Smooth muscle cell (in vitro differentiated cells): ENCODE measurements around the gene OPALIN. TPM values are rescaled to one million over a fixed set of nuclear protein-coding genes. Genes with fewer than 3 reads are reported as not detected.

Experiments used
- DNase-seq: peaks from one replicate; lab custom pipeline; 2025; ENCODE audit not compliant: unreplicated experiment; lab: John Stamatoyannopoulos, UW
- H2AFZ ChIP-seq: fragments of 200-600 bp; sonication (generic); 2 replicates; pipeline ENCODE4 v1.6.0; 2016; ENCODE audit warnings: antibody characterized with exemption, low read depth, mild to moderate bottlenecking
- H3F3A ChIP-seq: fragments of 200-600 bp; sonication (generic); 2 replicates; pipeline ENCODE4 v1.6.0; 2017; ENCODE audit warnings: antibody characterized with exemption, low read depth
- H3K27ac ChIP-seq: fragments of 200-600 bp; sonication (generic); 2 replicates; pipeline ENCODE4 v1.5.1; 2016; ENCODE audit warnings: low read depth, mild to moderate bottlenecking
- H3K27me3 ChIP-seq: fragments of 200-600 bp; sonication (generic); 2 replicates; pipeline ENCODE4 v1.6.1; 2016; ENCODE audit warnings: low read depth, mild to moderate bottlenecking
- H3K36me3 ChIP-seq: fragments of 200-600 bp; sonication (generic); 2 replicates; pipeline ENCODE4 v1.5.1; 2016; ENCODE audit warnings: low read depth
- H3K4me1 ChIP-seq: fragments of 200-600 bp; sonication (generic); 2 replicates; pipeline ENCODE4 v1.5.1; 2016; ENCODE audit warnings: low read depth
- H3K4me2 ChIP-seq: fragments of 200-600 bp; sonication (generic); 2 replicates; pipeline ENCODE4 v1.6.0; 2016; ENCODE audit warnings: mild to moderate bottlenecking
- H3K4me3 ChIP-seq: fragments of 200-600 bp; sonication (generic); 2 replicates; pipeline ENCODE4 v1.5.1; 2016; ENCODE audit warnings: mild to moderate bottlenecking
- H3K79me2 ChIP-seq: fragments of 200-600 bp; sonication (generic); 2 replicates; pipeline ENCODE4 v1.6.0; 2016; ENCODE audit warnings: low read depth, mild to moderate bottlenecking
- H3K9ac ChIP-seq: fragments of 200-600 bp; sonication (generic); 2 replicates; pipeline ENCODE4 v1.6.0; 2016; ENCODE audit warnings: low read depth
- H3K9me3 ChIP-seq: fragments of 200-600 bp; sonication (generic); replicated peaks from 2 replicates; pipeline ENCODE4 v1.5.1; 2016; ENCODE audit warnings: low read depth
- H4K20me1 ChIP-seq: fragments of 200-600 bp; sonication (generic); 2 replicates; pipeline ENCODE4 v1.6.0; 2016; ENCODE audit warnings: low read depth
- CTCF ChIP-seq: fragments of 200-600 bp; sonication (generic); IDR thresholded peaks from 2 replicates; pipeline ENCODE4 v1.5.1; 2017; ENCODE audit warnings: borderline replicate concordance, mild to moderate bottlenecking, antibody characterized with exemption; ENCODE audit not compliant: insufficient read depth, poor library complexity, severe bottlenecking
- WGBS: methylation state at CpG from one replicate; pipeline ENCODE4 v1.1.7; 2016; ENCODE audit warnings: low lambda C conversion rate; 5-methylcytosine and 5-hydroxymethylcytosine counted together
- polyA plus RNA-seq: library from polyadenylated mRNA; unstranded; fragments of >200 nt; fragmentation: Nextera tagmentation; extraction: Ambion mirVana; gene quantifications from 2 replicates; pipeline ENCODE4 v1.2.1, GENCODE V29; 2016
- total RNA-seq: library from RNA; depleted of rRNA; stranded (reverse); fragments of >200 nt; gene quantifications from 2 replicates; pipeline ENCODE4 v1.2.3, GENCODE V29; 2014

Gene OPALIN
- total and polyA plus RNA-seq, 2 experiments from 2014 or later, result not detected

GRCh38 chr10:96319754-96320474, 38.9 kb downstream of the OPALIN start:
- Histone ChIP-seq H3K4me1 (peaks cover 11% of the 10 kb centered on the region), H3F3A (no peaks in the 10 kb centered on the region), H3K4me3 (no peak overlapping the region), H2AFZ (peak overlapping the region; percentile 34), H3K79me2 (no peaks in the 10 kb centered on the region), H3K9me3 (no peaks in the 10 kb centered on the region), H3K36me3 (no peaks in the 10 kb centered on the region), H4K20me1 (no peaks in the 10 kb centered on the region), H3K9ac (no peak overlapping the region), H3K27ac (no peak overlapping the region), H3K4me2 (no peak overlapping the region), H3K27me3 (no peaks in the 10 kb centered on the region)
- WGBS, result 36% methylated on average over 3 of the region's 3 CpGs
- TF ChIP-seq CTCF, result no peak
- no peak for DNase-seq

GRCh38 chr10:96317067-96317833, 41.6 kb downstream of the OPALIN start:
- no peaks in the 10 kb centered on the region for H3K36me3 ChIP-seq
- WGBS, result 91% methylated on average over 4 of the region's 4 CpGs
- no peak overlapping the region for H3K4me2 ChIP-seq
- TF ChIP-seq CTCF, result no peak
- peaks cover 11% of the 10 kb centered on the region for H3K4me1 ChIP-seq
- H3K27ac ChIP-seq, result no peak overlapping the region
- no peaks in the 10 kb centered on the region for H3K79me2 ChIP-seq
- DNase-seq, result no peak
- H3K4me3 ChIP-seq, result no peak overlapping the region
- H4K20me1 ChIP-seq, result no peaks in the 10 kb centered on the region
- H2AFZ ChIP-seq, result no peak overlapping the region
- no peaks in the 10 kb centered on the region for H3K9me3 ChIP-seq
- no peaks in the 10 kb centered on the region for H3F3A ChIP-seq
- no peak overlapping the region for H3K9ac ChIP-seq
- no peaks in the 10 kb centered on the region for H3K27me3 ChIP-seq

GRCh38 chr10:96313344-96313743, 45.5 kb downstream of the OPALIN start:
- H3K27me3 ChIP-seq, result no peaks in the 10 kb centered on the region
- H3K4me2 ChIP-seq, result no peak overlapping the region
- H3K79me2 ChIP-seq, result no peaks in the 10 kb centered on the region
- no peak for DNase-seq
- no peaks in the 10 kb centered on the region for H3K36me3 ChIP-seq
- WGBS, result 70% methylated on average over 2 of the region's 2 CpGs
- H3K9ac ChIP-seq, result no peak overlapping the region
- no peaks in the 10 kb centered on the region for H3F3A ChIP-seq
- H3K9me3 ChIP-seq, result no peaks in the 10 kb centered on the region
- H3K27ac ChIP-seq, result no peak overlapping the region
- H4K20me1 ChIP-seq, result no peaks in the 10 kb centered on the region
- no peak overlapping the region for H3K4me3 ChIP-seq
- H2AFZ ChIP-seq, result no peak overlapping the region
- no peak for TF ChIP-seq CTCF
- peaks cover 28% of the 10 kb centered on the region for H3K4me1 ChIP-seq
